SK-N-SH treated with all-trans-retinoic acid at 6 μM for 48 hours (cell line): ENCODE measurements around the gene ARHGAP26.
A peak's percentile ranks its signal among the peaks of the same experiment; 100 is the strongest.

Experiments used
- ATAC-seq: fragments of 200-7000 bp; cut with Tn5 transposase; 3 replicates; pipeline ENCODE4 v1.9.1; 2020; ENCODE audit warnings: mild to moderate bottlenecking, moderate library complexity
- ARNTL ChIP-seq: fragments of 450-650 bp; formaldehyde crosslinking; IDR thresholded peaks from 2 replicates; pipeline ENCODE4 v1.5.0; 2020; ENCODE audit warnings: low read depth, mild to moderate bottlenecking, moderate library complexity, borderline replicate concordance
- CREB5 ChIP-seq: fragments of 250-450 bp; sonication (Bioruptor Pico); IDR thresholded peaks from 2 replicates; pipeline ENCODE4 v1.5.1; 2020; ENCODE audit warnings: low read depth, mild to moderate bottlenecking, moderate library complexity
- ESRRG ChIP-seq: fragments of 250-450 bp; sonication (Bioruptor Pico); IDR thresholded peaks from 2 replicates; pipeline ENCODE4 v1.6.1; 2021; ENCODE audit warnings: mild to moderate bottlenecking
- GLIS3 ChIP-seq: fragments of 250-450 bp; sonication (Bioruptor Pico); IDR thresholded peaks from 2 replicates; pipeline ENCODE4 v1.5.0; 2020; ENCODE audit warnings: mild to moderate bottlenecking, moderate library complexity
- ISL1 ChIP-seq: fragments of 250-450 bp; sonication (Bioruptor Pico); IDR thresholded peaks from 2 replicates; pipeline ENCODE4 v2.1.2; 2022; ENCODE audit warnings: mild to moderate bottlenecking, moderate library complexity
- OSR1 ChIP-seq: fragments of 250-450 bp; sonication (Bioruptor Pico); IDR thresholded peaks from 2 replicates; pipeline ENCODE4 v1.8.0; 2022; ENCODE audit warnings: moderate library complexity, mild to moderate bottlenecking, inconsistent platforms
- RARB ChIP-seq: fragments of 250-450 bp; sonication (Bioruptor Pico); IDR thresholded peaks from 2 replicates; pipeline ENCODE4 v1.8.0; 2021; ENCODE audit warnings: mild to moderate bottlenecking, moderate library complexity
- SNAI2 ChIP-seq: fragments of 250-450 bp; sonication (Bioruptor Pico); IDR thresholded peaks from 2 replicates; pipeline ENCODE4 v1.5.0; 2020; ENCODE audit warnings: mild to moderate bottlenecking, moderate library complexity
- TCF4 ChIP-seq: fragments of 250-450 bp; sonication (Bioruptor Pico); IDR thresholded peaks from 2 replicates; pipeline ENCODE4 v1.8.0; 2021; ENCODE audit warnings: mild to moderate bottlenecking, moderate library complexity, borderline replicate concordance
- ZC3H10 ChIP-seq: fragments of 250-450 bp; sonication (Bioruptor Pico); IDR thresholded peaks from 2 replicates; pipeline ENCODE4 v1.5.1; 2021; ENCODE audit warnings: mild to moderate bottlenecking, moderate library complexity
- ZFP3 ChIP-seq: fragments of 250-450 bp; sonication (Bioruptor Pico); IDR thresholded peaks from 2 replicates; pipeline ENCODE4 v1.5.0; 2020; ENCODE audit warnings: mild to moderate bottlenecking, moderate library complexity
- ZFP30 ChIP-seq: fragments of 450-650 bp; formaldehyde crosslinking; IDR thresholded peaks from 2 replicates; pipeline ENCODE4 v1.5.0; 2022; ENCODE audit warnings: mild to moderate bottlenecking, moderate library complexity
- ZNF70 ChIP-seq: fragments of 450-650 bp; formaldehyde crosslinking; IDR thresholded peaks from 2 replicates; pipeline ENCODE4 v1.5.0; 2020; ENCODE audit warnings: mild to moderate bottlenecking, moderate library complexity
- TF ChIP-seq, protein P1 (sequence below): fragments of 250-450 bp; sonication (Bioruptor Pico); IDR thresholded peaks from 2 replicates; pipeline ENCODE4 v1.8.0; 2021; ENCODE audit warnings: low read depth, mild to moderate bottlenecking, moderate library complexity, borderline replicate concordance
- TF ChIP-seq, protein P2 (sequence below): fragments of 250-450 bp; sonication (Bioruptor Pico); IDR thresholded peaks from 2 replicates; pipeline ENCODE4 v1.8.0; 2020; ENCODE audit warnings: mild to moderate bottlenecking, moderate library complexity, borderline replicate concordance

The ARHGAP26 gene

DNA sequence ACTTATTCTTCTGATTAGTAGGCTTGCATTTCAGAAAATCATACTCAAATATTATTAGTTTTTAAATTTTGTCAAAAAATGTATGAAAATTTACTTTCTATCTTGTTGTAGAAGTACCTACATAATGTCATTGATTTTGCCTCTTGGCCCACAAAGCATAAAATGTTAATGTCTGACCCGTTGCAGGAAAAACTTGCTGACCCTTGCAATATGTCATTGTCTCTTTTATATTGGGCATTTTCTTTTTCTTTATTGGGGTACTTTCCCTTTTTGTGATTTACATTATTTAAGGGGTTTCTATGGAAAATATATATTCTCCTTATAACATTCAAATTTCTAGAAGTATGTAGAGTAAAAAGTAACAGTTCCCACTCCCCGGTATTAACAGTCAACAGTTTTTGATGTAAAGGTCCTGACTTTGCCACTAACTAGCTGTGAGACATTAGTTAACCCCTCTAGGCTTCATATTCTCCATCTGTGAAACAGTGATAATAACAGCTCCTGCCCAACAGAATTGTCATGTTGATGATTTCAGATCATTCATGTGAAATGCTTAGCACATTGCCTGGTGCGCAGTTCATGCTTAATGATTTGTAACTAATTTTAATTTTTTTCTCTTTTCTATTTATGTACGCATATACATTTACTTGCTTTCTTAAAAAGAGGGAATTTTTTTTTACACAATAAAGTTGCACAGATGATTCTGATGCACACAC lies 243.2 kb downstream of the ARHGAP26 start:
- ATAC-seq = no peak
- TF ChIP-seq ZFP30 (no peak), SNAI2 (CRISPR knock-in tag) (no peak)
- TF ChIP-seq, protein P1, sequence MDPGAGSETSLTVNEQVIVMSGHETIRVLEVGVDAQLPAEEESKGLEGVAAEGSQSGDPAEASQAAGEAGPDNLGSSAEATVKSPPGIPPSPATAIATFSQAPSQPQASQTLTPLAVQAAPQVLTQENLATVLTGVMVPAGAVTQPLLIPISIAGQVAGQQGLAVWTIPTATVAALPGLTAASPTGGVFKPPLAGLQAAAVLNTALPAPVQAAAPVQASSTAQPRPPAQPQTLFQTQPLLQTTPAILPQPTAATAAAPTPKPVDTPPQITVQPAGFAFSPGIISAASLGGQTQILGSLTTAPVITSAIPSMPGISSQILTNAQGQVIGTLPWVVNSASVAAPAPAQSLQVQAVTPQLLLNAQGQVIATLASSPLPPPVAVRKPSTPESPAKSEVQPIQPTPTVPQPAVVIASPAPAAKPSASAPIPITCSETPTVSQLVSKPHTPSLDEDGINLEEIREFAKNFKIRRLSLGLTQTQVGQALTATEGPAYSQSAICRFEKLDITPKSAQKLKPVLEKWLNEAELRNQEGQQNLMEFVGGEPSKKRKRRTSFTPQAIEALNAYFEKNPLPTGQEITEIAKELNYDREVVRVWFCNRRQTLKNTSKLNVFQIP (CRISPR knock-in tag) = no peak

GRCh38 chr5:143014017-143014651 lies 244.0 kb downstream of the ARHGAP26 start:
- 0 out of 3 replicates have a peak, but pooled peaks have one; percentile 24 for ATAC-seq
- TF ChIP-seq, protein P2, sequence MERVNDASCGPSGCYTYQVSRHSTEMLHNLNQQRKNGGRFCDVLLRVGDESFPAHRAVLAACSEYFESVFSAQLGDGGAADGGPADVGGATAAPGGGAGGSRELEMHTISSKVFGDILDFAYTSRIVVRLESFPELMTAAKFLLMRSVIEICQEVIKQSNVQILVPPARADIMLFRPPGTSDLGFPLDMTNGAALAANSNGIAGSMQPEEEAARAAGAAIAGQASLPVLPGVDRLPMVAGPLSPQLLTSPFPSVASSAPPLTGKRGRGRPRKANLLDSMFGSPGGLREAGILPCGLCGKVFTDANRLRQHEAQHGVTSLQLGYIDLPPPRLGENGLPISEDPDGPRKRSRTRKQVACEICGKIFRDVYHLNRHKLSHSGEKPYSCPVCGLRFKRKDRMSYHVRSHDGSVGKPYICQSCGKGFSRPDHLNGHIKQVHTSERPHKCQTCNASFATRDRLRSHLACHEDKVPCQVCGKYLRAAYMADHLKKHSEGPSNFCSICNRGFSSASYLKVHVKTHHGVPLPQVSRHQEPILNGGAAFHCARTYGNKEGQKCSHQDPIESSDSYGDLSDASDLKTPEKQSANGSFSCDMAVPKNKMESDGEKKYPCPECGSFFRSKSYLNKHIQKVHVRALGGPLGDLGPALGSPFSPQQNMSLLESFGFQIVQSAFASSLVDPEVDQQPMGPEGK = no peak
- TF ChIP-seq, protein P1 (CRISPR knock-in tag) = no peak
- TF ChIP-seq SNAI2 (CRISPR knock-in tag) (no peak), CREB5 (CRISPR knock-in tag) (no peak), ZC3H10 (no peak), ZFP3 (CRISPR knock-in tag) (no peak), ESRRG (CRISPR knock-in tag) (no peak), ISL1 (CRISPR knock-in tag) (no peak), ZNF70 (CRISPR knock-in tag) (no peak), OSR1 (CRISPR knock-in tag) (no peak), RARB (CRISPR knock-in tag) (no peak)

GRCh38 chr5:143016777-143017516 lies 246.8 kb downstream of the ARHGAP26 start:
- peak; percentile 43; the same call in 1 of the 3 replicates for ATAC-seq
- no peak for TF ChIP-seq ARNTL (CRISPR knock-in tag)
- TF ChIP-seq, protein P2 = no peak
- TF ChIP-seq, protein P1 (CRISPR knock-in tag) = no peak
- TF ChIP-seq ESRRG (CRISPR knock-in tag) = no peak
- TF ChIP-seq TCF4 = no peak
- no peak for TF ChIP-seq GLIS3 (CRISPR knock-in tag)
